ENCODE measurements around the gene CGB3. TPM values are rescaled to one million over a fixed set of nuclear protein-coding genes. Genes with fewer than 3 reads are reported as not detected.
"Not testable (repeated sequence)": the region's sequence is repeated elsewhere in the genome, so short reads cannot be mapped to it uniquely, and the experiment has no call there.

CGB3 gene
- total and polyA plus RNA-seq, 8 donors = 0.81 TPM; not detected in 7

DNA sequence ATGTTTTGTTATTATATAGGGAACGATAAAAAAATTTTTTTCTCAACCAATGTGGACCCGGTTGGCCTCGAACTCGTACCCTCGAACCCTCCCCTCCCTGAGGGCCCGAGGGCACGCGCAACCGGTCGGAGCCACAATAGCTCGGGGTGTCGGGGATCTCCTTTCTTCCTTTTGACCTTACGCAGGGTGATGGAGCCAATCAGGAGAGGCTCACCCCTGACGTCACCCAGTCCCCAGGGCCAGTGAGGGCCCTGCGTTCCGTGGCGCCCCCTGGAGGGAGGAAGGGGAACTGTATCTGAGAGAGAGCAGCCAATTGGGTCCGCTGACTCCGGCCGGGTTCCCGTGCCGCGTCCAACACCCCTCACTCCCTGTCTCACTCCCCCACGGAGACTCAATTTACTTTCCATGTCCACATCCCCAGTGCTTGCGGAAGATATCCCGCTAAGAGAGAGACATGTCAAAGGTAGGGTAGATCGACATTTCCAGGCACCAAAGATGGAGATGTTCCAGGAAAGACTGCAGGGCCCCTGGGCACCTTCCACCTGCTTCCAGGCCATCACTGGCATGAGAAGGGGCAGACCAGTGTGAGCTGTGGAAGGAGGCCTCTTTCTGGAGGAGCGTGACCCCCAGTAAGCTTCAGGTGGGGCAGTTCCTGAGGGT lies 7.6 kb upstream of the CGB3 start, which contains the start of gene CGB2:
Gene CGB2, plus strand, starts transcription at position 249 of the 660 bp plus-strand sequence. Its CDS starts 206 bp downstream, at position 455.
- H3K36me3 ChIP-seq; intact Hi-C loops (cut with DNase I); H3K9me3 ChIP-seq; H3K27me3 ChIP-seq; H3K4me3 ChIP-seq; H3K27ac ChIP-seq; ATAC-seq; H3K4me1 ChIP-seq: not testable (repeated sequence)
- TF ChIP-seq, protein P1, sequence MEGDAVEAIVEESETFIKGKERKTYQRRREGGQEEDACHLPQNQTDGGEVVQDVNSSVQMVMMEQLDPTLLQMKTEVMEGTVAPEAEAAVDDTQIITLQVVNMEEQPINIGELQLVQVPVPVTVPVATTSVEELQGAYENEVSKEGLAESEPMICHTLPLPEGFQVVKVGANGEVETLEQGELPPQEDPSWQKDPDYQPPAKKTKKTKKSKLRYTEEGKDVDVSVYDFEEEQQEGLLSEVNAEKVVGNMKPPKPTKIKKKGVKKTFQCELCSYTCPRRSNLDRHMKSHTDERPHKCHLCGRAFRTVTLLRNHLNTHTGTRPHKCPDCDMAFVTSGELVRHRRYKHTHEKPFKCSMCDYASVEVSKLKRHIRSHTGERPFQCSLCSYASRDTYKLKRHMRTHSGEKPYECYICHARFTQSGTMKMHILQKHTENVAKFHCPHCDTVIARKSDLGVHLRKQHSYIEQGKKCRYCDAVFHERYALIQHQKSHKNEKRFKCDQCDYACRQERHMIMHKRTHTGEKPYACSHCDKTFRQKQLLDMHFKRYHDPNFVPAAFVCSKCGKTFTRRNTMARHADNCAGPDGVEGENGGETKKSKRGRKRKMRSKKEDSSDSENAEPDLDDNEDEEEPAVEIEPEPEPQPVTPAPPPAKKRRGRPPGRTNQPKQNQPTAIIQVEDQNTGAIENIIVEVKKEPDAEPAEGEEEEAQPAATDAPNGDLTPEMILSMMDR (IDR thresholded peaks at IDR 0.05) = peak in 1 of 2 donors; percentile 25
- peak in 1 of 4 donors; percentile 69 for DNase-seq

DNA sequence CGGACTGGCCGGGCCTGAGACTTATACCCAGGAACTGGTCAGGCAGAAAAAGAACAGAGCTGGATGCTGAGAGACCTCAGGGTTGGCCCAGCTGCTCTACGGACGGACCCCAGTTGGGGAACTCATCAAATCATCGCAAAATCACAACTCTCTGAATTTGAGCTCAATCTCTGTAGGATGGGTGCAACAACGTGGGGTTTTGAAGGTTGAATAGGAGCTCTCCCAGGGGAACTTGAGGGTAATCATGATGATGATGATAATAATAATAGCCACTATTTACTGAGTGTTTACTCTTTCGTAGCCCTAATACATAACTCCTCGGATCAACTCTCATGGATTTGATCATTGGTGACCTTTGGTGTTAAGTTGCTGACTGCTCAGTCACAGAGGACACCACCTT lies 6.2 kb upstream of the CGB3 start:
- H3K4me3 ChIP-seq; DNase-seq; H3K9me3 ChIP-seq; H3K27ac ChIP-seq; H3K36me3 ChIP-seq; H3K4me1 ChIP-seq; H3K27me3 ChIP-seq; ATAC-seq; intact Hi-C loops (cut with DNase I): not testable (repeated sequence)

DNA sequence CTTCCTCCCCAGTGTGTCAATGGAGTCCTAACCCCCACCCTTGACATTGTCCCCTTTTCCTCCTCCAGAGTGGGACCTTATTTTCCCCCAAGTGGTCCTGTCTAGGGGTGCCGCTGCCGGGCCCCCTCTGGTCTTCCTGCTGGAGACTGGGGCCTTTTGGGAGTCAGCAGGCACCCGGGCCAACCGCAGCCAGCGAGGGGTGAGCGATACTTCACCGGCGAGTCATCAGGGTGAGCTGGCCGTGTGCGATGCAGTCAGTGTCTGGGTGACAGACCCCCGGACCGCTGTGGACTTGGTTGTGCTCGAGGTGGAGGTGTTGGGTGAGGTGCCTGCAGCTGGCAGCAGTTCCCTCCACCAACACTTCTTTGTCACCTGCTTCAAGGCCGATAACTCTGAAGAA lies 5.6 kb upstream of the CGB3 start:
- H3K27ac ChIP-seq; ATAC-seq; H3K4me3 ChIP-seq; intact Hi-C loops (cut with DNase I); H3K4me1 ChIP-seq; H3K9me3 ChIP-seq; DNase-seq; H3K27me3 ChIP-seq; H3K36me3 ChIP-seq: not testable (repeated sequence)

DNA sequence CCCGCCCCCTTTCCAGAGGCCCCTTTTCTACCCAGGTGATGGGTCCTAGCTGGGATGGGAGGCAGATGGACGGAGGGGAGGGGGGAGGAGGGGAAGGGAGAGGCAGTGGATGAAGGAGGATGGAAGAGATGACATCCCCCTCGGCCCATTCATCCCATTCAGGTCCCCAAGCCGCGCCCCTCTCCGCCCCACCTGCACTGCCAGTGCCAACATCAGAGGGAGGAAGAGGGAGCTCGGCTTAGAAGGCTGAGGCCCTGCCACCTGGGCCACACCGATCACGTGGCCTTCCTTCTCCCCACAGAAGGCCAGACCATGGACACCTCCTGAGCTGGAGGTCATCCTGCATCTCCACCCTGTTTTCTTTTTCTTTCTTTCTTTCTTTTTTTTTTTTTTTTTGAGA lies 4.6 kb upstream of the CGB3 start:
- H3K4me3 ChIP-seq; H3K27ac ChIP-seq; DNase-seq; H3K27me3 ChIP-seq; H3K36me3 ChIP-seq; H3K9me3 ChIP-seq; H3K4me1 ChIP-seq; ATAC-seq; intact Hi-C loops (cut with DNase I): not testable (repeated sequence)

DNA sequence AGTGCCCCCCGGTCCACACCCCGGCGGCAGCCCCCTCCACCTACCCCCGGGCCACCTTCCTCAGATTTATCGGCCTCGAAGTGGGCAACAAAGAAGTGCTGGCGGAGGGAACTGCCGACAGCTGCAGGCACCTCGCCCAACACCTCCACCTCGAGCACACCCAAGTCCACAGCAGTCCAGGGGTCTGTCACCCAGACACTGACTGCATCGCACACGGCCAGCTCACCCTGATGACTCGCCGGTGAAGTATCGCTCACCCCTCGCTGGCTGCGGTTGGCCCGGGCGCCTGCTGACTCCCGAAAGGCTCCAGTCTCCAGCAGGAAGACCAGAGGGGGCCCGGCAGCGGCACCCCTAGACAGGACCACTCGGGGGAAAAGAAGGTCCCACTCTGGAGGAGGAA lies 1.5 kb upstream of the CGB3 start:
- ATAC-seq; H3K4me3 ChIP-seq; intact Hi-C loops (cut with DNase I); DNase-seq; H3K36me3 ChIP-seq; H3K27ac ChIP-seq; H3K27me3 ChIP-seq; H3K4me1 ChIP-seq; H3K9me3 ChIP-seq: not testable (repeated sequence)

DNA sequence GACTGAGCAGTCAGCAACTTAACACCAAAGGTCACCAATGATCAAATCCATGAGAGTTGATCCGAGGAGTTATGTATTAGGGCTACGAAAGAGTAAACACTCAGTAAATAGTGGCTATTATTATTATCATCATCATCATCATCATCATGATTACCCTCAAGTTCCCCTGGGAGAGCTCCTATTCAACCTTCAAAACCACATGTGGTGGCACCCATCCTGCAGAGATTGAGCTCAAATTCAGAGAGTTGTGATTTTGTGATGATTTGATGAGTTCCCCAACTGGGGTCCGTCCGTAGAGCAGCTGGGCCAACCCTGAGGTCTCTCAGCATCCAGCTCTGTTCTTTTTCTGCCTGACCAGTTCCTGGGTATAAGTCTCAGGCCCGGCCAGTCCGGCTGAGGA lies 955 bp upstream of the CGB3 start:
- ATAC-seq; H3K4me3 ChIP-seq; DNase-seq; H3K4me1 ChIP-seq; intact Hi-C loops (cut with DNase I); H3K27ac ChIP-seq; H3K36me3 ChIP-seq; H3K9me3 ChIP-seq: not testable (repeated sequence)
- H3K27me3 ChIP-seq = peaks cover 0 to 12% of the 10 kb centered on the region in 2 donors

DNA sequence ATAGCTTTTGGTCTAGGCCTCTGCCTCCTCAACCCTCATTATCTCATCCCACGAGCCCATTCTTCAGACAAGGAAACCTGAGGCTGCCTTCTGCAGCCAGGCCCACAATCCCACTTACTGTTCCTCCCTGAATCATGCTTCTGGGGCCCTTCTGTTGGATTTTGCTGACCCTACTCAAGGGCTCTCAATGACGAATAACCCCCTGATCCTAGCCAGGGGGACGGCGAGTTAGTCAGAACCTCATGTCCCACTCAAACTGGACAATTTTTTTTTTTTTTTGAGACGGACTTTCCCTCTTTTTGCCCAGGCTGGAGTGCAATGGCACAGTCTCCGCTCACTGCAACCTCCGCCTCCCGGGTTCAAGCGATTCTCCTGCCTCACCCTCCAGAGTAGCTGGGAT lies 2.0 kb downstream of the CGB3 start:
- H3K36me3 ChIP-seq = no peaks in the 10 kb centered on the region
- ATAC-seq (no peak), DNase-seq (no peak)
- H3K9me3 ChIP-seq = no peaks in the 10 kb centered on the region
- no peak overlapping the region for H3K4me3 ChIP-seq
- H3K27me3 ChIP-seq = peaks cover 0 to 42% of the 10 kb centered on the region in 2 donors
- no peak overlapping the region for H3K27ac ChIP-seq
- intact Hi-C loops (cut with DNase I) = no loop called here
- TF ChIP-seq, protein P1 (IDR thresholded peaks at IDR 0.05) = no peak
- peaks cover 11 to 23% of the 10 kb centered on the region in 2 donors for H3K4me1 ChIP-seq
